Astrocyte (in vitro differentiated cells and primary cell): Measurements from ENCODE around the gene CREB1. TPM values are rescaled to one million over a fixed set of nuclear protein-coding genes. Genes with fewer than 3 reads are reported as not detected.

Experiments used
- DNase-seq: peaks from one replicate; pipeline ENCODE4 v3.0.0-alpha.2; 2010; ENCODE audit warnings: low read depth
- FAIRE-seq: peaks from 2 replicates; lab custom pipeline; 2011; peaks lifted over from hg19 to GRCh38; lab: Jason Lieb, UNC
- H2AFZ ChIP-seq: 2 replicates; pipeline ENCODE4 v1.6.0; 2012; ENCODE audit warnings: low read depth, low read length, inconsistent platforms
- H3K27ac ChIP-seq: 2 replicates; pipeline ENCODE4 v1.5.1; 2011; ENCODE audit warnings: low read depth, low read length, inconsistent platforms
- H3K27me3 ChIP-seq: 2 replicates; pipeline ENCODE4 v1.6.0; 2011; ENCODE audit warnings: low read length, inconsistent platforms; ENCODE audit not compliant: insufficient read depth
- H3K36me3 ChIP-seq: 2 replicates; pipeline ENCODE4 v1.5.1; 2011; ENCODE audit warnings: low read length, inconsistent platforms; ENCODE audit not compliant: insufficient read depth
- H3K4me1 ChIP-seq: 2 replicates; pipeline ENCODE4 v1.5.1; 2011; ENCODE audit warnings: low read length, inconsistent platforms; ENCODE audit not compliant: insufficient read depth
- H3K4me2 ChIP-seq: 2 replicates; pipeline ENCODE4 v1.6.0; 2012; ENCODE audit warnings: low read length, inconsistent platforms
- H3K4me3 ChIP-seq: 2 replicates; pipeline ENCODE4 v1.5.1; 2011; ENCODE audit warnings: low read depth, mild to moderate bottlenecking, low read length, inconsistent platforms; ENCODE audit not compliant: insufficient read depth
- H3K79me2 ChIP-seq: 2 replicates; pipeline ENCODE4 v1.6.0; 2012; ENCODE audit warnings: mild to moderate bottlenecking, low read length, inconsistent platforms; ENCODE audit not compliant: insufficient read depth
- H3K9ac ChIP-seq: 2 replicates; pipeline ENCODE4 v1.6.0; 2012; ENCODE audit warnings: mild to moderate bottlenecking, low read length, inconsistent platforms
- H3K9me3 ChIP-seq: 2 replicates; pipeline ENCODE4 v1.5.1; 2012; ENCODE audit warnings: low read depth, mild to moderate bottlenecking, low read length, inconsistent platforms; ENCODE audit not compliant: insufficient read depth
- H4K20me1 ChIP-seq: 2 replicates; pipeline ENCODE4 v1.6.0; 2012; ENCODE audit warnings: low read length, inconsistent platforms; ENCODE audit not compliant: insufficient read depth
- H3K27ac Mint-ChIP-seq: one replicate; pipeline ENCODE4 v1.8.0; 2021; ENCODE audit warnings: mild to moderate bottlenecking, mixed read lengths; ENCODE audit not compliant: unreplicated experiment
- H3K27me3 Mint-ChIP-seq: one replicate; pipeline ENCODE4 v1.8.0; 2021; ENCODE audit warnings: low read depth, mixed read lengths; ENCODE audit not compliant: unreplicated experiment
- H3K36me3 Mint-ChIP-seq: one replicate; pipeline ENCODE4 v1.8.0; 2021; ENCODE audit warnings: low read depth, mixed read lengths; ENCODE audit not compliant: unreplicated experiment
- H3K4me1 Mint-ChIP-seq: one replicate; pipeline ENCODE4 v1.8.0; 2021; ENCODE audit warnings: low read depth, mixed read lengths; ENCODE audit not compliant: unreplicated experiment
- H3K4me3 Mint-ChIP-seq: one replicate; pipeline ENCODE4 v1.8.0; 2021; ENCODE audit warnings: mild to moderate bottlenecking, moderate library complexity, mixed read lengths; ENCODE audit not compliant: unreplicated experiment
- H3K9me3 Mint-ChIP-seq: one replicate; pipeline ENCODE4 v1.8.0; 2021; ENCODE audit warnings: mild to moderate bottlenecking, mixed read lengths; ENCODE audit not compliant: unreplicated experiment
- CTCF ChIP-seq: IDR thresholded peaks from 2 replicates; pipeline ENCODE4 v1.5.1; 2011; ENCODE audit warnings: low read depth, mild to moderate bottlenecking, inconsistent platforms, low read length, moderate library complexity; ENCODE audit not compliant: insufficient read depth
- EZH2 ChIP-seq: IDR thresholded peaks from 2 replicates; pipeline ENCODE4 v1.6.1; 2012; ENCODE audit warnings: mild to moderate bottlenecking, low read length, inconsistent platforms; ENCODE audit not compliant: insufficient read depth
- total RNA-seq: library from RNA; stranded (reverse); gene quantifications from 2 replicates; pipeline ENCODE4 v1.2.1, GENCODE V29; 2021

Gene CREB1
- total RNA-seq, 1 donor from 2014 or later = 63.3 TPM

DNA sequence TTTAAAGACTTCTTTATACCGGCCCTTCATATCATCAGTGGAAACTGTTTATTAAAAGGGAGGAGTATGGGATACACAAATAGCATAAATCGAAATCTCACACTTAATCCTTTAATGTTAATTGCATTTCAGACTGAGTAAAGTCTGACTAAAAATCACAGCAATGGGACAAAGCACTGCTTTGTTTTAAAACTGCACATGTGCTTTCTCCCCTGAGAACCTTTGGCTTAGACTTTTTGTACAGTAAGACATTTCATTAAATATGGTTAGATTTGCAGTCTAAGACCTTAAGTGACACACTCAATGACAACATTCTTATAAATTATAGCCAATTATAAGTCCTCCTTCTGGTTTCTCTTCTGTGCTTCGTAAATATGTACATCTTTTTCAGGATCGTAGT is 83.0 kb downstream of the CREB1 start:
- Mint-ChIP-seq H3K36me3 (peaks cover 7% of the 10 kb centered on the region), H3K4me3 (no peak overlapping the region)
- no peak overlapping the region for H2AFZ ChIP-seq

GRCh38 chr2:207614824-207615223 is 85.1 kb downstream of the CREB1 start:
- Mint-ChIP-seq H3K36me3 (peaks cover 7% of the 10 kb centered on the region), H3K9me3 (no peaks in the 10 kb centered on the region), H3K4me1 (peaks cover 16% of the 10 kb centered on the region), H3K4me3 (no peak overlapping the region), H3K27ac (peak overlapping the region; percentile 18), H3K27me3 (no peaks in the 10 kb centered on the region)
- Histone ChIP-seq H3K4me3 (no peak overlapping the region), H3K9me3 (no peaks in the 10 kb centered on the region), H3K4me2 (no peak overlapping the region), H2AFZ (no peak overlapping the region), H3K4me1 (peaks cover 21% of the 10 kb centered on the region), H3K27ac (no peak overlapping the region), H4K20me1 (no peaks in the 10 kb centered on the region), H3K79me2 (no peaks in the 10 kb centered on the region), H3K36me3 (peaks cover 2% of the 10 kb centered on the region), H3K27me3 (no peaks in the 10 kb centered on the region), H3K9ac (no peak overlapping the region)
- FAIRE-seq (no peak), DNase-seq (no peak)
- TF ChIP-seq CTCF = no peak
- TF ChIP-seq EZH2 = no peak

More for the DNA sequence above, 83.0 kb downstream of the CREB1 start:
- TF ChIP-seq CTCF (no peak), EZH2 (no peak)
- no peaks in the 10 kb centered on the region for H4K20me1 ChIP-seq
- no peak overlapping the region for H3K4me3 ChIP-seq
- no peak overlapping the region for H3K27ac ChIP-seq
- Mint-ChIP-seq H3K27me3 (no peaks in the 10 kb centered on the region), H3K4me1 (peaks cover 15% of the 10 kb centered on the region), H3K27ac (no peak overlapping the region), H3K9me3 (no peaks in the 10 kb centered on the region)
- FAIRE-seq (no peak), DNase-seq (no peak)
- no peaks in the 10 kb centered on the region for H3K36me3 ChIP-seq
- no peaks in the 10 kb centered on the region for H3K9me3 ChIP-seq
- no peaks in the 10 kb centered on the region for H3K79me2 ChIP-seq
- H3K4me1 ChIP-seq = peaks cover 18% of the 10 kb centered on the region
- no peak overlapping the region for H3K9ac ChIP-seq
- H3K27me3 ChIP-seq = no peaks in the 10 kb centered on the region
- no peak overlapping the region for H3K4me2 ChIP-seq

DNA sequence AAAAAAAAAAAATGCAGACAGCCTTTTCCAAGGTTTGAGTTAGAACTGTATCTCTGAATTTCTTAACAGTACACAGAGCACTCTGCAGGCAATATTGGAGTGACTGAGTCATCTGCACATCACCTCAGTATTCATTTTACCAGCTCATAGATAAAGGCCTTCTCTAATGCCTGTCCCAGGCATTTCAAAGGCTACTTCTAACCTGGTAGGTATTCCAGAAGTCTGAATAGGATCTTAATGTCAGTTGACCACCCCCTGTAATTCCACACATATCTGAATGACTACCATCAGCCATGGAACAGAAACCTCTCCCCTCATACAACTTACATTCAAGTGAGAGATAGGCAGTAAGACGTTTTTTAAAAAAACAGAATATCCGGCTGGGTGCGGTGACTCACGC is 86.4 kb downstream of the CREB1 start:
- DNase-seq = peak; percentile 53
- H3K79me2 ChIP-seq = no peaks in the 10 kb centered on the region
- H3K36me3 ChIP-seq = peaks cover 2% of the 10 kb centered on the region
- peaks cover 16% of the 10 kb centered on the region for H3K4me1 Mint-ChIP-seq
- peak overlapping the region; percentile 75 for H3K27ac Mint-ChIP-seq
- TF ChIP-seq EZH2 = no peak
- no peak for TF ChIP-seq CTCF
- H3K4me3 ChIP-seq = no peak overlapping the region
- peak overlapping the region; percentile 97 for H3K27ac ChIP-seq
- H2AFZ ChIP-seq = no peak overlapping the region
- H3K4me3 Mint-ChIP-seq = no peak overlapping the region
- H3K9me3 ChIP-seq = no peaks in the 10 kb centered on the region
- H3K36me3 Mint-ChIP-seq = peaks cover 7% of the 10 kb centered on the region
- no peak for FAIRE-seq
- H3K27me3 ChIP-seq = no peaks in the 10 kb centered on the region
- H3K9ac ChIP-seq = peak overlapping the region; percentile 82
- H3K4me1 ChIP-seq = peaks cover 21% of the 10 kb centered on the region
- no peaks in the 10 kb centered on the region for H3K27me3 Mint-ChIP-seq
- H4K20me1 ChIP-seq = no peaks in the 10 kb centered on the region
- H3K9me3 Mint-ChIP-seq = no peaks in the 10 kb centered on the region
- peak overlapping the region; percentile 74 for H3K4me2 ChIP-seq
